ENCODE results near the gene NAA15. TPM values are rescaled to one million over a fixed set of nuclear protein-coding genes. Genes with fewer than 3 reads are reported as not detected.
"Not testable (repeated sequence)": the region's sequence is repeated elsewhere in the genome, so short reads cannot be mapped to it uniquely, and the experiment has no call there.

Gene NAA15
- polyA plus RNA-seq, 3 donors, result 5.2 to 20.2 (median 8.8) TPM

- Histone ChIP-seq H3K27ac (ENCODE audit: low read depth in 1 of 2, low read length in 2 of 2) (no peak overlapping the region), H3K36me3 (replicated peaks in 1 of 2; ENCODE audit: control insufficient read depth in 1 of 2, insufficient read depth in 2 of 2, low read length in 2 of 2) (no peaks in the 10 kb centered on the region), H3K4me1 (ENCODE audit: control insufficient read depth in 1 of 2, insufficient read depth in 2 of 2, low read length in 2 of 2) (peaks cover 6 to 7% of the 10 kb centered on the region in 2 donors), H4K20me1 (ENCODE audit: insufficient read depth, low read length) (peaks cover 86% of the 10 kb centered on the region), H3K4me2 (replicated peaks; ENCODE audit: extremely low read depth, low read length, poor library complexity, severe bottlenecking) (no peak overlapping the region), H3K9ac (ENCODE audit: insufficient read depth, low read length, poor library complexity, severe bottlenecking) (no peak overlapping the region), H3K4me3 (replicated peaks in 1 of 3; ENCODE audit: low read depth in 2 of 3, low read length in 3 of 3) (no peak overlapping the region), H3K9me3 (replicated peaks in 1 of 2; ENCODE audit: control insufficient read depth in 1 of 2, insufficient read depth in 1 of 2, low read length in 2 of 2) (peaks cover 0 to 9% of the 10 kb centered on the region in 2 donors), H3K79me2 (ENCODE audit: insufficient read depth, low read length) (peaks cover 94% of the 10 kb centered on the region), H3K27me3 (ENCODE audit: control insufficient read depth in 2 of 2, insufficient read depth in 2 of 2, low read length in 2 of 2) (no peaks in the 10 kb centered on the region), H2AFZ (ENCODE audit: insufficient read depth, low read depth, low read length, poor library complexity, severe bottlenecking) (no peak overlapping the region)
- intact Hi-C loops (cut with micrococcal nuclease), result no loop called here
- H3K27ac Mint-ChIP-seq, result peak overlapping the region in 2 of 7 donors; percentile 42 to 48
- TF ChIP-seq CTCF (IDR thresholded peaks at IDR 0.05), result no peak
- no peaks in the 10 kb centered on the region for H3K27me3 Mint-ChIP-seq (ENCODE audit: low read depth in 3 of 3)
- peaks cover 12 to 30% of the 10 kb centered on the region in 2 donors for H3K36me3 Mint-ChIP-seq
- H3K4me1 Mint-ChIP-seq, result peaks cover 19% of the 10 kb centered on the region
- WGBS (ENCODE audit: insufficient coverage), result no CpG with 5 or more reads among the region's 4 CpGs
- DNase-seq, result no peak
- peaks cover 3 to 20% (median 15%) of the 10 kb centered on the region in 7 donors for H3K9me3 Mint-ChIP-seq
- no peak overlapping the region for H3K4me3 Mint-ChIP-seq
Observed at GRCh38 chr4:139465922-139466321, 164.6 kb downstream of the NAA15 start.

DNA sequence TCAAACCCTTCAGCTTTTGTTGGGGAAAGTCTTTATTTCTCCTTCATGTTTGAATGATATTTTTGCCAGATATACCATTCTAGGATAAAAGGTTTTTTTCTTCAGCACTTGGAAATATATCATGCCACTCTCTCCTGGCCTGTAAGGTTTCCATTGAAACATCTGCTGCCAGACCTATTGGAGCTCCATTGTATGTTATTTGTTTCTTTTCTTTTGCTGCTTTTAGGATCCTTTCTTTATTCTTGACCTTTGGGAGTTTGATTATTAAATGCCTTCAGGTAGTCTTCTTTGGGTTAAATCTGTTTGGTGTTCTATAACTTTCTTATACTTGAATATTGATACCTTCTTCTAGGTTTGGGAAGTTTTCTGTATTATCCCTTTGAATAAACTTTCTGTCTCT is 167.5 kb downstream of the NAA15 start:
- H3K9ac ChIP-seq (ENCODE audit: insufficient read depth, low read length, poor library complexity, severe bottlenecking); H3K27ac ChIP-seq (ENCODE audit: low read depth in 1 of 2, low read length in 2 of 2); H3K4me3 Mint-ChIP-seq; intact Hi-C loops (cut with micrococcal nuclease); H3K27me3 Mint-ChIP-seq (ENCODE audit: low read depth in 3 of 3); H3K4me3 ChIP-seq (replicated peaks in 1 of 3; ENCODE audit: low read depth in 2 of 3, low read length in 3 of 3); H3K9me3 ChIP-seq (replicated peaks in 1 of 2; ENCODE audit: control insufficient read depth in 1 of 2, insufficient read depth in 1 of 2, low read length in 2 of 2); DNase-seq; H3K4me2 ChIP-seq (replicated peaks; ENCODE audit: extremely low read depth, low read length, poor library complexity, severe bottlenecking); H2AFZ ChIP-seq (ENCODE audit: insufficient read depth, low read depth, low read length, poor library complexity, severe bottlenecking); H3K27me3 ChIP-seq (ENCODE audit: control insufficient read depth in 2 of 2, insufficient read depth in 2 of 2, low read length in 2 of 2); H3K4me1 ChIP-seq (ENCODE audit: control insufficient read depth in 1 of 2, insufficient read depth in 2 of 2, low read length in 2 of 2): not testable (repeated sequence)
- H4K20me1 ChIP-seq (ENCODE audit: insufficient read depth, low read length), result peaks cover 78% of the 10 kb centered on the region
- Mint-ChIP-seq H3K9me3 (peaks cover 3 to 23% (median 15%) of the 10 kb centered on the region in 7 donors), H3K36me3 (peaks cover 23 to 43% of the 10 kb centered on the region in 2 donors), H3K4me1 (peaks cover 16% of the 10 kb centered on the region), H3K27ac (peak overlapping the region in 1 of 7 donors; percentile 19)
- peaks cover 88% of the 10 kb centered on the region for H3K79me2 ChIP-seq (ENCODE audit: insufficient read depth, low read length)
- peaks cover 13 to 15% of the 10 kb centered on the region in 2 donors for H3K36me3 ChIP-seq (replicated peaks in 1 of 2; ENCODE audit: control insufficient read depth in 1 of 2, insufficient read depth in 2 of 2, low read length in 2 of 2)
